Endothelial cell (in vitro differentiated cells): Measurements from ENCODE around the gene DVL2. TPM values are rescaled to one million over a fixed set of nuclear protein-coding genes. Genes with fewer than 3 reads are reported as not detected.

ENCODE experiments used
- DNase-seq: peaks from one replicate; pipeline ENCODE4 v3.0.0; 2021; ENCODE audit warnings: low spot score
- H3K27ac Mint-ChIP-seq: one replicate; pipeline ENCODE4 v1.8.0; 2021; ENCODE audit warnings: mixed read lengths, inconsistent platforms; ENCODE audit not compliant: unreplicated experiment
- H3K27me3 Mint-ChIP-seq: one replicate; pipeline ENCODE4 v1.8.0; 2021; ENCODE audit warnings: mild to moderate bottlenecking, moderate library complexity, mixed read lengths, inconsistent platforms; ENCODE audit not compliant: unreplicated experiment
- H3K36me3 Mint-ChIP-seq: one replicate; pipeline ENCODE4 v1.8.0; 2021; ENCODE audit warnings: mild to moderate bottlenecking, low read depth, mixed read lengths, inconsistent platforms; ENCODE audit not compliant: unreplicated experiment
- H3K4me1 Mint-ChIP-seq: one replicate; pipeline ENCODE4 v1.8.0; 2021; ENCODE audit warnings: mild to moderate bottlenecking, mixed read lengths, inconsistent platforms; ENCODE audit not compliant: unreplicated experiment
- H3K4me3 Mint-ChIP-seq: one replicate; pipeline ENCODE4 v1.8.0; 2021; ENCODE audit warnings: mild to moderate bottlenecking, mixed read lengths, inconsistent platforms; ENCODE audit not compliant: unreplicated experiment
- H3K9me3 Mint-ChIP-seq: one replicate; pipeline ENCODE4 v1.8.0; 2021; ENCODE audit warnings: mixed read lengths, inconsistent platforms; ENCODE audit not compliant: unreplicated experiment
- total RNA-seq: library from RNA; stranded (reverse); fragmentation: NEBNext Ultra II Directional; extraction: Animal tissue kit (Norgen Biotek cat#: 25700); gene quantifications from one replicate; pipeline ENCODE4 v1.2.1, GENCODE V29; 2021; ENCODE audit not compliant: unreplicated experiment
- TF ChIP-seq, protein P1 (sequence below): fragments of 200-600 bp; sonication (generic); IDR thresholded peaks from one replicate; pipeline ENCODE4 v1.5.0; 2021; ENCODE audit warnings: antibody characterized with exemption; ENCODE audit not compliant: unreplicated experiment

Gene DVL2
- total RNA-seq, 1 donor from 2014 or later = 58.2 TPM

DNA sequence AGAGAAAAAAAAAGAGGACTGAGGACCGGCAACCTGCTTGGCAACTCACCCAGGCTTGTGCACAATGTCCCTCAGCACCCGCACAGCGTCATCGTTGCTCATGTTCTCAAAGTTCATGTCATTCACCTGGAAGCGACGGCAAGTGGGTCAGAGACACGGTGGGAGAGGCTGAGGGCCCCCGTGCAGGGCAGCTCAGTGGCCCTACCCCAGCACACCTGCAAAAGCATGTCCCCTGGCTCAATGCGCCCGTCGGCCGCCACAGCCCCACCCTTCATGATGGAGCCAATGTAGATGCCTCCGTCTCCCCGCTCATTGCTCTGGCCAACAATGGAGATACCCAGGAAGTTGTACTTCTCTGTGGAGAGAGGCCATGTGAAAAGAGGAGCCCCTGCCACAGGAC lies 5.4 kb downstream of the DVL2 start:
- H3K4me3 Mint-ChIP-seq = peak overlapping the region; percentile 25
- H3K36me3 Mint-ChIP-seq = peaks cover 36% of the 10 kb centered on the region
- TF ChIP-seq, protein P1, sequence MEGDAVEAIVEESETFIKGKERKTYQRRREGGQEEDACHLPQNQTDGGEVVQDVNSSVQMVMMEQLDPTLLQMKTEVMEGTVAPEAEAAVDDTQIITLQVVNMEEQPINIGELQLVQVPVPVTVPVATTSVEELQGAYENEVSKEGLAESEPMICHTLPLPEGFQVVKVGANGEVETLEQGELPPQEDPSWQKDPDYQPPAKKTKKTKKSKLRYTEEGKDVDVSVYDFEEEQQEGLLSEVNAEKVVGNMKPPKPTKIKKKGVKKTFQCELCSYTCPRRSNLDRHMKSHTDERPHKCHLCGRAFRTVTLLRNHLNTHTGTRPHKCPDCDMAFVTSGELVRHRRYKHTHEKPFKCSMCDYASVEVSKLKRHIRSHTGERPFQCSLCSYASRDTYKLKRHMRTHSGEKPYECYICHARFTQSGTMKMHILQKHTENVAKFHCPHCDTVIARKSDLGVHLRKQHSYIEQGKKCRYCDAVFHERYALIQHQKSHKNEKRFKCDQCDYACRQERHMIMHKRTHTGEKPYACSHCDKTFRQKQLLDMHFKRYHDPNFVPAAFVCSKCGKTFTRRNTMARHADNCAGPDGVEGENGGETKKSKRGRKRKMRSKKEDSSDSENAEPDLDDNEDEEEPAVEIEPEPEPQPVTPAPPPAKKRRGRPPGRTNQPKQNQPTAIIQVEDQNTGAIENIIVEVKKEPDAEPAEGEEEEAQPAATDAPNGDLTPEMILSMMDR = no peak
- peaks cover 20% of the 10 kb centered on the region for H3K27me3 Mint-ChIP-seq
- DNase-seq = no peak
- H3K27ac Mint-ChIP-seq = no peak overlapping the region
- H3K4me1 Mint-ChIP-seq = peaks cover 17% of the 10 kb centered on the region
- H3K9me3 Mint-ChIP-seq = no peaks in the 10 kb centered on the region

DNA sequence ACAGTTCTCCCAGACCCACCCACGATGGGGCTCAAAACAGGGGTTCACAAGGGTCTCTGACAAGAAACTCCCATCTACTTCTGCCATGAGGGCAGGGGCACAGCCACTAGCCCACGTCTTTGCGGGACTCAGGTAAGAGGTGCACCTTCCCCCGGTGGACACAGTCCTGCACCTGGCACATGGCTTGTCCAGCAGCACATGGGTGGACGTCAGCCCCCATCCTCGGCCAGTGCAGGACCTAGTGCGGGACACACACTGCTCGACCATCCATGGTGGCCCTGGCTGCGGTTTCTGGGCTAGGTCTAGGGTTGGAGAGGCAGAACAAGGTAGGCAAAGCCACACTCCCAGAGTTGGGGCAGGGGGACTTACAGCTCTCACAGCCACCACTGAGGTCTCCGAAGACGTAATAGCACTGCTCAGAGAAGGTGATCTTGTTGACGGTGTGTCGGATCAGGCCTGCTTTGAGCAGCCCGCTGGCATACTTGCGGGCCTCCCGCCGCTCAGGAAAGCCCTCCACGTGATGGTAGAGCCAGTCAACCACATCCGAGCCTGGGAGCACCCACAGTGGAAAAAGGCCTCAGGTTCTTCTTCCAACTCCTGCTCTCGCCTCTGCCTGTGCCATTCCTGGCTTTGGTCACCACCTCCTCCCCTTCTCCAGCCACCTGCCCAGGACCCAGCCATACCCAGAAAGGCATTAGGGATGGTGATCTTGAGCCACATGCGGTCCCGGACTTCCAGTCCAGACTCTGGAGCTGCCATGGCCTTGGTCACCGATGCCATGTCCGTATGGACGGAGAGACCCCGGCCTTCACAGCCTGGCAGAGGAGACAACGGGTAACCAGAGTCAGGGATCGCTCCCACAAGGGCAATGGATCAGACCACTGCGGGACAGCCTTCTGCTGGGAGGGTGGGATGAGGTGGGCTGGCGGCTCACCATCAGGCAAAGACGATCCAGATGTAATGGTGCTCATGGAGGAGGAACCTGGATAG lies 7.3 kb downstream of the DVL2 start:
- no peak overlapping the region for H3K4me3 Mint-ChIP-seq
- H3K36me3 Mint-ChIP-seq = peaks cover 41% of the 10 kb centered on the region
- no peak overlapping the region for H3K27ac Mint-ChIP-seq
- DNase-seq = no peak
- H3K27me3 Mint-ChIP-seq = peaks cover 22% of the 10 kb centered on the region
- peaks cover 5% of the 10 kb centered on the region for H3K4me1 Mint-ChIP-seq
- TF ChIP-seq, protein P1 = no peak
- H3K9me3 Mint-ChIP-seq = no peaks in the 10 kb centered on the region

DNA sequence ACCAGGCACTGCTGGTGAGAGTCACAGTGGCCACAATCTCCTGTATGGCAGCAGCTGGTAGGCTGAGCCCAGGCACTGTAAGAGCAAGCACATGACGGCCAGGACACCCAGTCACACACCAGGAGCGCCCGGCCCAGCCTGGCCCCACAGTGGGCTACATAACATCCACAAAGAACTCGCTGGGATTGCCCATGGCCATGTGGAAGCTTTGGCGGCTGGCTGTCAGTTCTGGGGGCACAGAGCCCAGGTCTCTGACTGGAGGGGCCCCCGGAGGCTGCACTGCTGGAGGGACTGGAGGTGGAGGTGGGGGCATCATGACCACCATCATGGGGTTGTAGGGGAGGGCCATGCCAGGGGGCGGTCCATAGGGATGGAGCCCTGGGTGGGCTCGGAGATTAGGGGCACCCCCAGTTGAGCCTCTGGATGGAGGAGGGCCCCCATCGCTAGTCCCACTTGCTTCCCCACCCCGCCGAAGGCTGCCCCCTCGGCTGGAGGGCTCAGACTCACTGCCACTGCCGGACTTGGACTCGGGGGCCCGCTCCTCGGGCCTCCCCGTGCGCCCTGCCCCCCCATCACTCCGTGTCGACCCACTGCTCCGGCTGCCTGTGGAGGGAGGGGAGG lies 8.5 kb downstream of the DVL2 start:
- peaks cover 7% of the 10 kb centered on the region for H3K4me1 Mint-ChIP-seq
- peaks cover 47% of the 10 kb centered on the region for H3K36me3 Mint-ChIP-seq
- no peak overlapping the region for H3K27ac Mint-ChIP-seq
- no peak for DNase-seq
- H3K9me3 Mint-ChIP-seq = no peaks in the 10 kb centered on the region
- H3K4me3 Mint-ChIP-seq = no peak overlapping the region
- TF ChIP-seq, protein P1 = no peak
- H3K27me3 Mint-ChIP-seq = peaks cover 25% of the 10 kb centered on the region

DNA sequence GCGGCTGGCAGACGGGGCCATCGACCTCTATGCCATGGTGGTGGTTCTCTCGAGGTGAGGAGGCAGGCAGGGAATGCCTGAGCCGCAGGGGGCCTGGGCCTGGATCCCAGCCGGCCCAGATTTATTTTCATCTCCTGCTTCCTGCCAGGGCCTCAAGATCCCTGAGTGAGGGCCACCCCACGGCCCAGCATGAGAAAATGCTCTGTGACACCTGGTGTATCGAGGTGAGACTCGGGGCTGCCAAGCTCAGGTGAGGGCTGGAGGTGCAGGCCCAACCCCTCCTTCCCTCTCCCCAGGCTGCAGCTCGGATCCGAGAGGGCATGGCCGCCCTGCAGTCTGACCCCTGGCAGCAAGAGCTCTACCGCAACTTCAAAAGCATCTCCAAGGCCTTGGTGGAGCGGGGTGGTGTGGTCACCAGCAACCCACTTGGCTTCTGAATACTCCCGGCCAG lies 9.6 kb downstream of the DVL2 start:
- TF ChIP-seq, protein P1 = no peak
- Mint-ChIP-seq H3K4me3 (no peak overlapping the region), H3K4me1 (peaks cover 15% of the 10 kb centered on the region), H3K27me3 (peaks cover 24% of the 10 kb centered on the region), H3K36me3 (peaks cover 40% of the 10 kb centered on the region), H3K9me3 (no peaks in the 10 kb centered on the region), H3K27ac (no peak overlapping the region)
- DNase-seq = no peak

DNA sequence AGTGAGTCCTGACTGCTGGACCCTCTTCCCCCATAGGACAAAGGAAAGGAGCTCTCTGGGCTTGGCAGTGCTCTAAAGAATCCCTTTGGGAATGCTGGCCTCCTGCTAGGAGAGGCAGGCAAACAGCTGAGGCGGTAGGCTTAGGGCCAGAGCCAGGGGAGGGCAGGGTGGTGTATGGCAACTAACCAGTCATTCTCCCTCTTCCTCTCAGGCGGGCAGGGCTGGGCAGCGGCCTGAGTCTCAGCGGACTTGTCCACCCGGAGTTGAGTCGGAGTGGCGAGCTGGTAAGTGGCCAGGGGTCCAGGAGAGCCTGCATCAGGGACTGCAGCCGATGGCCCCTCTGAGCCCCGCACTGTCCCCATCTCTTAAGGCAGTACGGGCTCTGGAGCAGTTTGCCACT lies 10.2 kb downstream of the DVL2 start:
- peaks cover 19% of the 10 kb centered on the region for H3K4me1 Mint-ChIP-seq
- peak overlapping the region; percentile 19 for H3K27ac Mint-ChIP-seq
- peak overlapping the region; percentile 73 for H3K4me3 Mint-ChIP-seq
- peaks cover 28% of the 10 kb centered on the region for H3K27me3 Mint-ChIP-seq
- TF ChIP-seq, protein P1 = no peak
- no peak for DNase-seq
- H3K36me3 Mint-ChIP-seq = peaks cover 35% of the 10 kb centered on the region
- H3K9me3 Mint-ChIP-seq = no peaks in the 10 kb centered on the region
